ENCODE measurements around the gene PPP2R1A.

DNA sequence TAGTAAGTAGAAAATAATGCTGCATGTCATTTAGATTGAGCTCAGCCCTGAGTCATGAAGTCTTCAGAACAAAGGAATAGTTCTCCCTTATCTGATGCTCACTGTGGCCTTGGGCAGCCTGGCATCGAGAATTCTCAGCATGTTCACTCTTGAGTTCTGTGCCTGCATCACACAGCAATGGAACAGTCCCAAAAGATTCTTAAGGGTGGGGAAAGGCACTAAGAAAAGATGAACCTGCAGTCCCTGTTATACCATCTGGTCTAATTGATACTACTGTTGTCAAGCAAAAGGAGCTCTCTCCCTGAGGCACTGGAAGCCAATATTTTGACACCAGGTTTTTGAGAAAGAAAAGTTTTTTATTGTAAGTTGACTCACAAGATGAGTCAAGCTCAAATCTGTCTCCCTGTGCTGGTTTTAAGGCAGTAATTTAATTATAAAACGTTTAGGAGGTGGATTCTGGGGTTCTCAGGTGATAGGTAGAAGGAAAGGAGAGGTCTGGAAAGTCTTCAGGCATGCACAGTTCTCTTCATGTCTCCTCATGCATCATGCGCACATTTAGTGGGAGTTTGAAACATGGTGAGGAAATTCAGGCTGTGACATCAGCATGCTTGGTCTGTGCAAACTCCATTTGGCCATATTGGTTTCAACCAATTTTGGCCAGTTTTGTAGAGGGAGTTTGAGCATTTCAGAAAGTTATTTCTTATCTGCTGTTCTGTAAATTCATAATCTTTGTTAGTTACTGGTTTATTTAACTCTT is 41.5 kb downstream of the PPP2R1A start:
- TF ChIP-seq, protein P1, sequence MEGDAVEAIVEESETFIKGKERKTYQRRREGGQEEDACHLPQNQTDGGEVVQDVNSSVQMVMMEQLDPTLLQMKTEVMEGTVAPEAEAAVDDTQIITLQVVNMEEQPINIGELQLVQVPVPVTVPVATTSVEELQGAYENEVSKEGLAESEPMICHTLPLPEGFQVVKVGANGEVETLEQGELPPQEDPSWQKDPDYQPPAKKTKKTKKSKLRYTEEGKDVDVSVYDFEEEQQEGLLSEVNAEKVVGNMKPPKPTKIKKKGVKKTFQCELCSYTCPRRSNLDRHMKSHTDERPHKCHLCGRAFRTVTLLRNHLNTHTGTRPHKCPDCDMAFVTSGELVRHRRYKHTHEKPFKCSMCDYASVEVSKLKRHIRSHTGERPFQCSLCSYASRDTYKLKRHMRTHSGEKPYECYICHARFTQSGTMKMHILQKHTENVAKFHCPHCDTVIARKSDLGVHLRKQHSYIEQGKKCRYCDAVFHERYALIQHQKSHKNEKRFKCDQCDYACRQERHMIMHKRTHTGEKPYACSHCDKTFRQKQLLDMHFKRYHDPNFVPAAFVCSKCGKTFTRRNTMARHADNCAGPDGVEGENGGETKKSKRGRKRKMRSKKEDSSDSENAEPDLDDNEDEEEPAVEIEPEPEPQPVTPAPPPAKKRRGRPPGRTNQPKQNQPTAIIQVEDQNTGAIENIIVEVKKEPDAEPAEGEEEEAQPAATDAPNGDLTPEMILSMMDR (IDR thresholded peaks at IDR 0.05): no peak
- no peak for TF ChIP-seq POLR2A (IDR thresholded peaks at IDR 0.05)

All from upper lobe of left lung (tissue), 4 donors.